HG03045 (cell line): Measurements from ENCODE around the gene CACNA2D3.

Experiments
- ATAC-seq: cut with Tn5 transposase; IDR thresholded peaks from one replicate; pipeline ENCODE4 v1.9.1; 2021; ENCODE audit warnings: mild to moderate bottlenecking, moderate library complexity; ENCODE audit not compliant: unreplicated experiment

Gene CACNA2D3

GRCh38 chr3:54322354-54322753, 200.0 kb downstream of the CACNA2D3 start:
- no peak for ATAC-seq

DNA sequence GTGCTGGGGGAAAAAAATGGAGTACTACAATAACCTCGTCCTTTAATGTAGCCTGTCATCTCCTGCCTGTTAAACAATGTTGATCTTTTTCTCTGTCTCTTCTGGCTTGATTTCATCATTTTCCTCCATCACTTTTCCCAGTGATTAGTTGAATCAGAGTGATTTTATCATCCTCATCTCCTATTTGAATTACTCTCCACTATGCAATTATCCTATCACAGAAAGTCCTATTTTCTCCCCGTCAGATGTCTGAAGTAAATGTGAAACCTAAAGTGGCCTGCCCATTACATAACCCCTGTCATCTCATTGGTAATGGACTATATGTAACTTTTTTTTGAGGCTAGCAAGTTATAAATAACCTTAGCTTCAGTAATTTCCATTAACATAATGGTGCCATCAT, 201.8 kb downstream of the CACNA2D3 start:
- ATAC-seq: no peak

DNA sequence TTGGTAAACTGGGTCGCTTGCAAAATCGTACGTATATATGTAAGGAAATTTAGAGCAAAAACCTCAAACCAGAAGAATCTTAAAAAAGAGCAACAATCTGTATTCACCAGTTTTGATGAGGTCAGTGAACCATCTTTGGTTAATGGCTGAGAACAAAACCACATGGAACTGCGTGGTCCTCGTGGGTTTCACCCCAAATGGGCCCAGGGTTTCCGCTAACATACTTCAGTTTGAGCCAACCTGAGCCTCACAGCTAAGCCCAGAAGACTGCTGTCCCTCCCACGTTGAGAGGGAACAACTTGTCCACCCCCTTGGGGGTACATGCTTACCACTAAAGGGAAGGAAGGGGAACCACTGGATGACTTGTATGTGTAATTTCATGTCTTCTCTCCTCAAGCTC, 204.6 kb downstream of the CACNA2D3 start:
- no peak for ATAC-seq

DNA sequence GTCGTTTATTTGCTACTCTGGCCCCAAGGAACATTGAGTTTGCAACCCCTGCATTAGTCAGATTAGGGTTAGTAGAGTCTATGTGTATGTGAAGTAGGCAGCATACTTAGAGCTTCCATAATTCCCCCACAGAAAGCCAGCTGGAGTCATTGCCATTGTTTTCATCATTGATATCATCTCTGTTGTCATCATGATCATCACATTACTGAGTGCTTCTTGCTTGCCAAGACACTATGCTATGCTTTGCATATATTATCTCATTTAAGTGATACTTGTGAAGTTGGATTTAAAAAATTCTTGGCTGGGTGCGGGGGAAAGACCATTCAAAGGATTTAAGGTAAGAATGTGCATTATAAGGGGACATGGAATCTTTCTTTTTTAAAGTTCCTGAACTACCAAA, 209.0 kb downstream of the CACNA2D3 start:
- no peak for ATAC-seq

DNA sequence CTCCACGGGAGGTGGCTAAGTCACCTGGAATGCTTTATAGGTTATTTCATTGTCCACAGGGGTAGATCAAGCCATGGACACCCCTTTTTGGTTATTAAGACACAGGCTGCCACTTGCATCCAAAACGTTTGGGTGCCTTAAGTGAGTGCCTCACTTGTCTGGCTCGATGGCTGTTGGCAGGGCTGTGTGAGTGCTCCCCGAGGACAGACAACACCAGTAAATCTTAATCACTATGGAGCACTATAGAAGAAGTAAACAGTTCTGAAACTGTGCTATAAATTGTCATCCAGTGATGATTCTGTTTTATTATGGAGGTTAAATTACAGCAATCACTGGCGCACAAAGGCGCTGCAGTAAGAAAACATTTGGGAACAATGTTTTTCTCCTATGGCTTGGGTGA, 215.5 kb downstream of the CACNA2D3 start:
- no peak for ATAC-seq

GRCh38 chr3:54339608-54340007, 217.3 kb downstream of the CACNA2D3 start:
- no peak for ATAC-seq

GRCh38 chr3:54341811-54342210, 219.5 kb downstream of the CACNA2D3 start:
- no peak for ATAC-seq

DNA sequence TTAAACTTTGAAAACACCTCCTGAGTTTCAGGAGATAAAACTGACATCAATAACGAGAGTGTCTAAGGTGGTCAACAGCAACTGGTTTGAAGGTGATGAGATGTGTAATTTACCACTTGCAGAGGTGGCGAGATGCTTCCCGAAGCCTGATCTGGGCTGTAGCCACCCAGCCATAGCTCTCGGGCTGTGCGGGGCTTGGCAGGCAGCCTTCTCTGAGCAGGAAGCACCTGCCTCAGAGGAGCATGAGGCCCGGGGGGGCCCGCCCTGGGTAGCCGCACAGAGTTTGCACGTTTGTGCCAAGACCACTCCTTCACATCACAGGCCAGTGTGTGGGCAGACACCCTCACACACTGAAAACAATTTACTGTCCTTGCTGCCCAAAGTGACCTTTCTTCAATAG, 220.3 kb downstream of the CACNA2D3 start:
- ATAC-seq: no peak

- ATAC-seq: no peak
Observed at GRCh38 chr3:54343495-54343894, 221.1 kb downstream of the CACNA2D3 start.

GRCh38 chr3:54344601-54345231, 222.4 kb downstream of the CACNA2D3 start:
- no peak for ATAC-seq

DNA sequence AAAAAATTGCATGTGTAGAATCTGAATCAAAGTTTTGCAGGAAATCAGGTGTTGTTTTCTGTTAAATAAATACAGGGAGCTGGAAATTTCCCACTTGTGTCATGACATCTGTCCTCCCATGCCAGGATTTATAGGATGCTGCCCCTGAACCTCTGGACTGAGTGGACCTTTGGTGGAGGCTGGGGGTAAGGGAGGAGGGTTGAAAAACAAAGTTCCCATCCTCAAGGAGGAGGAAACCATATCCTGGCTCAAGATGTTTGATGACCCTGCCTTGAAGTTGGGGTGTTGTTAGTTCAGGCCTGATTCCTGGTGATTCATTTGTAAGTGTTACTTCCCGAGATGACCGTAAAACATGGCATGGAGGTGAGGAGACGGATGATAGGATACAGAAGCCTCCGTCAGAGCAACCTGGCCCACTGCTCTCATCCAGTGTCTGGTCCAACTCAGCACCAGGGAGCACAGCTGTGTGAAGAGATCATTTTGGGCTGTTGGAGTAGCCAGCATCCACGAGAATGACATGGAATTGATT, 223.6 kb downstream of the CACNA2D3 start:
- ATAC-seq: no peak

GRCh38 chr3:54347060-54347459, 224.7 kb downstream of the CACNA2D3 start:
- ATAC-seq: no peak

- no peak for ATAC-seq
Observed at GRCh38 chr3:54347933-54348332, 225.6 kb downstream of the CACNA2D3 start.

GRCh38 chr3:54349231-54349652, 226.9 kb downstream of the CACNA2D3 start:
- ATAC-seq: no peak

GRCh38 chr3:54349691-54350090, 227.3 kb downstream of the CACNA2D3 start:
- ATAC-seq: no peak

DNA sequence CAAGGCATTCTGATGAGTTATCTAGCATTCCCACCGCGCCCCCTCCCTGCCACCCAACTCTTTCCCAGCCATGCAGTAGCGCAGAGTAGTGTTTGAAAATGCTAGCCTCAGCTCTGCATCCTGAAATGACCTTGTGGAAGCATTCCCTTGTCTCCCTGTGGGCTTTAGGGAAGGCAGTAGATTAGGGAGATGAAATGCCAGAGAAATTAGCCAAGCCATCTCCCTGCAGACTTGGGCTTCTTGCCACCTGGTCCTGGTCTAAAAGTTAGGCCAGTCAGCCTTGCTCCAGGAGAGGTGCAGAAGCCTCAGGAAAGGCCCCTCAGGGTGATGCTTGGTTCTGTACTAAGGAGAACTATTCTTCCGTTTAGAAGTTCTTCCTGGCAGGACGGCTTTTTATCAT, 231.2 kb downstream of the CACNA2D3 start:
- ATAC-seq: no peak

DNA sequence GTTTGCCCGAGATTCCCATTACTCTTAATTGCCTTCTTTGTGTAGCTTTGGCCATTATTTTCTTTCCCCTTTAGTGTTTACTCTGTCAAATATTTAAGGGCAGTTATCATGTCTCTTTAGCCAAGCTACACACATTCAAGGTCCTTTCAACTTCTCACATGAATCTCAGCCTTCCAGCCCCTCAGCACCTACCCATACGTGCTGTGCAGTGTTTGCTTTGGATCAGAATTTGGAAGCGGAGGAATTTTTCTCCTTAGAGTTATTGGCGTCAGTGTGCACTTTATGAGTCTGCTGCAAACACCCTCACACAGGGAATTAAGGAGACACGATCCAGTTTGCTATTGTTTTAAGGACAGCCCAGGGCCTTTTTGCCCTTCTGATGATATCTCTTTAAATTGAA, 231.6 kb downstream of the CACNA2D3 start:
- no peak for ATAC-seq

- no peak for ATAC-seq
Observed at GRCh38 chr3:54355800-54356199, 233.4 kb downstream of the CACNA2D3 start.

DNA sequence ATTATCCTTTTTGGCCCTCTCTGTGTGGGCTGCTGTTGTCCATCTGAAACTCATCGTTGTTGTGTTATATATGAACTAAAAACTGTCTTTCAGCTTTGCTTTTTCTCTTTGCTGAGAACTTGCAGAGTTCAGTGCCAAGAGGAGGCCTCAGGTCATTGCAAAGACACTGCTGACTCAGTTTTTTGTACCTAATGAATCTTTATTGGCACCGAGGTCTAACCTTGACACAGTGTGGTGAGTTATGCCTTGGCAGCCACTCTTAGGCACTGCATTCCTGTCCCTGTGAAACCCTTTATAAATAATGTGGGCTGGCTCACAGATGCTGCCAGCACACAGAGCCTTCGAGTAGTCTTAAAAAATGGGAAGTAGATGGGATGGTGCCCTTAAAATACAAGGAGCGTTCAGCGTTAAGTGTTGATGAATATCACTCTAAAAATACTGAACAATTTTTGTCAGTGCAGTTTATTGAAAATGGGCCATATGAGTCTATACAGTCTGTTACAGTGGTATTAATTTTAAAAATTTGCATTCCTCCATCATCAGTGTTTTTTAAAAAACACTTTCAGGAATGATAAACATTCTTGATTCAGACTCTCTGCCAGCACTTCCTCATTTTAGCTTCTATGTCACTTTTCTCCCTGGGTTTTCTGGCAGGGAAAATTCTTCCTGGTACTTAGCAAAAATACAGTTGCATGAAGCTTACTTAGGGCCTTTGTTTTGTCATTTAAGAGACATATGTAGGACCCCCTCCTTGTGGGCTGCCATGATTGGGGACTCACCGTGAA, 234.1 kb downstream of the CACNA2D3 start:
- ATAC-seq: no peak

DNA sequence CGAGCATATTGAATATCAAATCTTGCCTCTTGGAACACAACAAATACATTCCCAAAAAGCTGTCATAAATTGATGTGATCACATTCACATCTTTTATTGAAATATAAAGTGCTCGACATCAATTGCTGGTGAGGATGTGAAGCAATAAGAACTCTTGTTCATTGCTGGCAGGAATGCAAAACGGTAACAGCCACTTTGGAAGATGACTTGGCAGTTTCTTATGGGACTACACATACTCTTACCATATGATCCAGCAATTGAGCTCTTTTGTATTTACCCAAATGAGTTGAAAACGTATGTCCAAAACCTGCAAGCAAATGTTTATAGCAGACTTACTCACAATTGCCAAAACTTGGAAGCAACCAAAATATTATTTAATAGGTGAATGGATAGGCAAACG, 234.9 kb downstream of the CACNA2D3 start:
- ATAC-seq: no peak

DNA sequence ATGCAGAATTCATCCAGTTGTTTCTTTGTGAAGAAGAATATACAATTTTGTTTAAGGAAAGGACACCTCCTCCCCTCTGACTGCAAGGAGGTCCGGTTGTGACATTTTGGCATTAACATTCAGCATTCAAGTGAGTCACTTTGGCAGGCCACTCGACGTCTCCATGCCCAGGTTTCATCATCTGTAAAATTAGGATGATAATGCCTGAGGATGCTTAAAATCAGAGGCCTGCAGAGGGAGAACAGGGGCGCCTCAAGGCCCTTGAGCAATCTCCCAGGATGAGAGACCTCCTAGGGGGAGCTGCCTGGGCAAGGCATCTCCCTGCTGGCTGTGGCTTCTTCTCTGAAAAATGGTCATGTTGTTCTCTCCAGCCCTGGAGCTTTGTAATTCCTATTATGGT, 236.0 kb downstream of the CACNA2D3 start:
- ATAC-seq: no peak

GRCh38 chr3:54358969-54359694, 236.8 kb downstream of the CACNA2D3 start:
- no peak for ATAC-seq
